Spleen (tissue), 7 donors: Measurements from ENCODE around the gene PTPRE.

Source experiments
- CTCF ChIP-seq, 11 experiments: fragments of 200-600 bp in 7 of 11; fragments of 450-650 bp in 4 of 11; sonication (generic) in 4 of 11; IDR thresholded peaks in 8 of 11; conservative IDR thresholded peaks in 3 of 11; 1 replicate in 7 of 11; 2 replicates in 4 of 11; pipeline versions ENCODE4 v1.4.0 to v1.8.0; 2016 to 2021; ENCODE audit warnings: antibody characterized with exemption in 11 of 11, inconsistent platforms in 4 of 11, mild to moderate bottlenecking in 1 of 11
- POLR2A ChIP-seq, 3 donors: fragments of 450-650 bp; IDR thresholded peaks; one replicate each; pipeline ENCODE4 v1.5.1; 2017; ENCODE audit warnings: antibody characterized with exemption in 3 of 3, mild to moderate bottlenecking in 1 of 3
- POLR2AphosphoS5 ChIP-seq, 3 donors: sonication (generic); formaldehyde crosslinking; IDR thresholded peaks; one replicate each; pipeline ENCODE4 v1.5.1; 2017; ENCODE audit warnings: antibody characterized with exemption in 3 of 3
- donor health status: DM: no; HTN: no; CAD: no; lungs with moderate emphysema.
- donor health status: DM: no; HTN: no; CAD: no.
- donor health status: DM: no; HTN: no; CAD: no.

- TF ChIP-seq CTCF (IDR thresholded peaks at IDR 0.05 in 8 of 11, conservative IDR thresholded peaks at IDR 0.05 in 3 of 11) (peak; percentile 64 to 88 (median 85)), POLR2A (IDR thresholded peaks at IDR 0.05) (no peak), POLR2AphosphoS5 (IDR thresholded peaks at IDR 0.05) (peak in 2 of 3 donors; percentile 40 to 66)
These were observed 162.6 kb downstream of the PTPRE start for GRCh38 chr10:128069351-128070051.
